HL-60 (cell line): ENCODE data around the gene KRTAP4-11.

Experiments
- GABPA ChIP-seq: IDR thresholded peaks from 2 replicates; pipeline ENCODE4 v1.6.1; 2012; ENCODE audit warnings: low read depth
- POLR2AphosphoS5 ChIP-seq: IDR thresholded peaks from 2 replicates; pipeline ENCODE4 v1.6.1; 2012; ENCODE audit warnings: low read depth
- SPI1 ChIP-seq: IDR thresholded peaks from 2 replicates; pipeline ENCODE4 v1.6.1; 2012; ENCODE audit warnings: low read depth, mild to moderate bottlenecking, borderline replicate concordance
- TF ChIP-seq, protein P1 (sequence below): IDR thresholded peaks from one replicate; pipeline ENCODE4 v1.5.1; 2011; ENCODE audit warnings: low read length, control low read depth, inconsistent platforms; ENCODE audit not compliant: insufficient read depth
- TF ChIP-seq, protein P2 (sequence below): IDR thresholded peaks from 2 replicates; pipeline ENCODE4 v1.6.1; 2012; ENCODE audit warnings: low read depth; ENCODE audit not compliant: insufficient replicate concordance

DNA sequence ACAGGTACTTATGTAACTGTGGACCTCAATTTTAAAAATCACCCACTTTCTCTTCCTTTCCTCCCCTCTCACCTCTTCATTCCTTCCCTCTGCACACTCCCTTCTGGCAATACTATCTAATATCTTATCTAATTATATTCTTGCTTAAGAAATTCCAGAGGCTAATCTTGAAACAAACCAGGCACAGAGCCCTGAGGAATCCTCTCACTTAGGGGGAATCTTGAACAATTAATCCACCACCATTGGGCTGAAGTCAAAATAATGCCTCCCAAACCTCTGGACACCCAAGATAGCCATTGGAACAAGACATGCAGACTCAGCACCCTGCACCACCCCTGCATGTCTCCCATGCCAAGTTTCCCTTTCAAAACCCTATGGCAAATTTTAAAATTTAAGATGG lies 23.2 kb upstream of the KRTAP4-11 start:
- TF ChIP-seq, protein P1, sequence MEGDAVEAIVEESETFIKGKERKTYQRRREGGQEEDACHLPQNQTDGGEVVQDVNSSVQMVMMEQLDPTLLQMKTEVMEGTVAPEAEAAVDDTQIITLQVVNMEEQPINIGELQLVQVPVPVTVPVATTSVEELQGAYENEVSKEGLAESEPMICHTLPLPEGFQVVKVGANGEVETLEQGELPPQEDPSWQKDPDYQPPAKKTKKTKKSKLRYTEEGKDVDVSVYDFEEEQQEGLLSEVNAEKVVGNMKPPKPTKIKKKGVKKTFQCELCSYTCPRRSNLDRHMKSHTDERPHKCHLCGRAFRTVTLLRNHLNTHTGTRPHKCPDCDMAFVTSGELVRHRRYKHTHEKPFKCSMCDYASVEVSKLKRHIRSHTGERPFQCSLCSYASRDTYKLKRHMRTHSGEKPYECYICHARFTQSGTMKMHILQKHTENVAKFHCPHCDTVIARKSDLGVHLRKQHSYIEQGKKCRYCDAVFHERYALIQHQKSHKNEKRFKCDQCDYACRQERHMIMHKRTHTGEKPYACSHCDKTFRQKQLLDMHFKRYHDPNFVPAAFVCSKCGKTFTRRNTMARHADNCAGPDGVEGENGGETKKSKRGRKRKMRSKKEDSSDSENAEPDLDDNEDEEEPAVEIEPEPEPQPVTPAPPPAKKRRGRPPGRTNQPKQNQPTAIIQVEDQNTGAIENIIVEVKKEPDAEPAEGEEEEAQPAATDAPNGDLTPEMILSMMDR: no peak
- TF ChIP-seq POLR2AphosphoS5: no peak
- TF ChIP-seq SPI1: no peak
- TF ChIP-seq, protein P2, sequence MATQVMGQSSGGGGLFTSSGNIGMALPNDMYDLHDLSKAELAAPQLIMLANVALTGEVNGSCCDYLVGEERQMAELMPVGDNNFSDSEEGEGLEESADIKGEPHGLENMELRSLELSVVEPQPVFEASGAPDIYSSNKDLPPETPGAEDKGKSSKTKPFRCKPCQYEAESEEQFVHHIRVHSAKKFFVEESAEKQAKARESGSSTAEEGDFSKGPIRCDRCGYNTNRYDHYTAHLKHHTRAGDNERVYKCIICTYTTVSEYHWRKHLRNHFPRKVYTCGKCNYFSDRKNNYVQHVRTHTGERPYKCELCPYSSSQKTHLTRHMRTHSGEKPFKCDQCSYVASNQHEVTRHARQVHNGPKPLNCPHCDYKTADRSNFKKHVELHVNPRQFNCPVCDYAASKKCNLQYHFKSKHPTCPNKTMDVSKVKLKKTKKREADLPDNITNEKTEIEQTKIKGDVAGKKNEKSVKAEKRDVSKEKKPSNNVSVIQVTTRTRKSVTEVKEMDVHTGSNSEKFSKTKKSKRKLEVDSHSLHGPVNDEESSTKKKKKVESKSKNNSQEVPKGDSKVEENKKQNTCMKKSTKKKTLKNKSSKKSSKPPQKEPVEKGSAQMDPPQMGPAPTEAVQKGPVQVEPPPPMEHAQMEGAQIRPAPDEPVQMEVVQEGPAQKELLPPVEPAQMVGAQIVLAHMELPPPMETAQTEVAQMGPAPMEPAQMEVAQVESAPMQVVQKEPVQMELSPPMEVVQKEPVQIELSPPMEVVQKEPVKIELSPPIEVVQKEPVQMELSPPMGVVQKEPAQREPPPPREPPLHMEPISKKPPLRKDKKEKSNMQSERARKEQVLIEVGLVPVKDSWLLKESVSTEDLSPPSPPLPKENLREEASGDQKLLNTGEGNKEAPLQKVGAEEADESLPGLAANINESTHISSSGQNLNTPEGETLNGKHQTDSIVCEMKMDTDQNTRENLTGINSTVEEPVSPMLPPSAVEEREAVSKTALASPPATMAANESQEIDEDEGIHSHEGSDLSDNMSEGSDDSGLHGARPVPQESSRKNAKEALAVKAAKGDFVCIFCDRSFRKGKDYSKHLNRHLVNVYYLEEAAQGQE: no peak
- no peak for TF ChIP-seq GABPA
